Activated CD4-positive, alpha-beta T cell treated with anti-CD3 and anti-CD28 coated beads, Interleukin-2, amount 10 ng/mL, durations not matched to agents 7 days and 5 days (primary cell): ENCODE measurements around the gene ASCC3. TPM values are rescaled to one million over a fixed set of nuclear protein-coding genes. Genes with fewer than 3 reads are reported as not detected.
"Not testable (repeated sequence)": the region's sequence is repeated elsewhere in the genome, so short reads cannot be mapped to it uniquely, and the experiment has no call there.

Experiments used
- CTCF ChIA-PET: fragments of 350-600 bp; sonication (Branson Sonifier 250); formaldehyde crosslinking; loops from one replicate; lab custom pipeline; 2021; ENCODE audit warnings: antibody characterized with exemption; lab: Charles Lee
- POLR2A ChIA-PET: fragments of 350-600 bp; sonication (Branson Sonifier 250); formaldehyde crosslinking; loops from one replicate; lab custom pipeline; 2021; ENCODE audit warnings: antibody characterized with exemption; lab: Charles Lee
- DNase-seq: peaks from one replicate; pipeline ENCODE4 v3.0.0-alpha.2; 2020
- H3K27ac Mint-ChIP-seq: one replicate; pipeline ENCODE4 v1.8.0; 2021; ENCODE audit warnings: mild to moderate bottlenecking, moderate library complexity, mixed read lengths
- H3K27me3 Mint-ChIP-seq: one replicate; pipeline ENCODE4 v1.8.0; 2021; ENCODE audit warnings: mixed read lengths
- H3K36me3 Mint-ChIP-seq: one replicate; pipeline ENCODE4 v1.8.0; 2021; ENCODE audit warnings: low read depth, mixed read lengths
- H3K4me1 Mint-ChIP-seq: one replicate; pipeline ENCODE4 v1.8.0; 2021; ENCODE audit warnings: mixed read lengths
- H3K4me3 Mint-ChIP-seq: one replicate; pipeline ENCODE4 v1.8.0; 2021; ENCODE audit warnings: mild to moderate bottlenecking, moderate library complexity, mixed read lengths
- H3K9me3 Mint-ChIP-seq: one replicate; pipeline ENCODE4 v1.8.0; 2021; ENCODE audit warnings: mixed read lengths
- total RNA-seq, 2 experiments: library from RNA; stranded (reverse); gene quantifications; one replicate each; pipeline ENCODE4 v1.2.3, GENCODE V29; 2021

The ASCC3 gene
- total RNA-seq, 2 experiments from 2014 or later = 54.3 to 55.3 TPM

DNA sequence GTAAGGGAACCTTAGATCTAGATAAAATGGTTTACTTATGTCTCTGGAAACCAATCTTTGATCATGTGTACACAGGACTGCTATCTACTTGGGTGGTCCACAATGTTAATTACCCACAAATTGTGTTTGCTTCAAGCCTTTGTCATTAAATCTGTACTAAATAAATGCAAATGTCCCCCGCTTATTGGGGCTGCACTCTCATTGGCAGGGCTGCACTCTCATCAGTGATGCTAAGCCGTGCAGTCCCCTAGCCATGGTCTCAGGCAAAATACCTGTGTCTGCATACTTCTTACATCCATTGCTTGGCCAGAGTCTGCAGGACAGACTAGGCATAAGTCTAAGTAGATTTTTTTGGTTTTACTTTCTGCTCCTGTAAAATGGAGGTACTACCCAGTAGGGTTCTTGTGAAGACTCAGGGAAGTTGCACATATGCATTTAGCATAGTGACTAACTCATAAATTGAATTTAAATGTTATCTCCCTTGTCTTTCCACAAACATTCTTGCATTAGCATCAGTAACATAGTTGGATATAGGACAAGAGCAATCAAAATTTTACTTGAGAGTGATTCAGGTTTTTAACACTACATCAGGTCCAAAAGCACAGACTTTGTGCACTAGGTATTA is 117.4 kb downstream of the ASCC3 start:
- CTCF ChIA-PET = no interaction called here
- peaks cover 5% of the 10 kb centered on the region for H3K4me1 Mint-ChIP-seq
- H3K36me3 Mint-ChIP-seq = peaks cover 73% of the 10 kb centered on the region
- no peaks in the 10 kb centered on the region for H3K27me3 Mint-ChIP-seq
- peaks cover 30% of the 10 kb centered on the region for H3K9me3 Mint-ChIP-seq
- POLR2A ChIA-PET = no interaction called here
- DNase-seq = no peak
- H3K27ac Mint-ChIP-seq = no peak overlapping the region
- no peak overlapping the region for H3K4me3 Mint-ChIP-seq

DNA sequence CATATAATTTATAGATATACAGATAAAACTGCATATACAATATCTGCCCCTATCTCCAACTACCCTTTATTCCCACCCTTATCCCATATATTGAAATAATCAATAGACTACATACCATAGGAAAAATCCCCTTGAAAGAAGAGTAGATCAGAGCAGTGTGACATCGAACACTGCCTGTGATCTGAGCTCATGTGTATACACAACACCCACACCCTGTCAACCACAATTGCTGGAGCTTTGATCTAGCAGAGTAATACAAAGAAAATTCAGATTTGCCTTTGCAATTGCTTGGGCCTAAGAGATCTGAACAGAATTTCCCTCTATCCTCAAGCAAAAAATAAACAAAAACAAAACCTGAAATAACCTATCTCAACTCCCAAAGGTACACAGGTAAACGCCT is 119.3 kb downstream of the ASCC3 start:
- H3K9me3 Mint-ChIP-seq = peaks cover 35% of the 10 kb centered on the region
- H3K27ac Mint-ChIP-seq = no peak overlapping the region
- H3K27me3 Mint-ChIP-seq = no peaks in the 10 kb centered on the region
- DNase-seq = no peak
- peaks cover 79% of the 10 kb centered on the region for H3K36me3 Mint-ChIP-seq
- ChIA-PET POLR2A (no interaction called here), CTCF (no interaction called here)
- H3K4me1 Mint-ChIP-seq = peaks cover 5% of the 10 kb centered on the region
- no peak overlapping the region for H3K4me3 Mint-ChIP-seq

DNA sequence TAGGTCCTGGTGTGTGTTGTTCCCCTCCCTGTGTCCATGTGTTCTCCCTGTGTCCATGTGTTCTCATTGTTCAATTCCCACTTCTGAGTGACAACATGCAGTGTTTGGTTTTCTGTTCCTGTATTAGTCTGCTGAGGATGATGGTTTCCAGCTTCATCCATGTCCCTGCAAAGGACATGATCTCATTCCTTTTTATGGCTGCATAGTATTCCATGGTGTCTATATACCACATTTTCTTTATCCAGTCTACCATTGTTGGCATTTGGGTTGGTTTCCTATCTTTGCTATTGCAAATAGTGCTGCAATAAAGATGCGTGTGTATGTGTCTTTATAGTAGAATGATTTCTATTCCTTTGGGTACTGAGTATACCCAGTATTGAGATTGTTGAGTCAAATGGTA is 122.7 kb downstream of the ASCC3 start:
- H3K4me1 Mint-ChIP-seq, H3K27ac Mint-ChIP-seq, CTCF ChIA-PET, H3K27me3 Mint-ChIP-seq, POLR2A ChIA-PET, H3K4me3 Mint-ChIP-seq, DNase-seq: not testable (repeated sequence)
- Mint-ChIP-seq H3K36me3 (peaks cover 59% of the 10 kb centered on the region), H3K9me3 (peaks cover 12% of the 10 kb centered on the region)

DNA sequence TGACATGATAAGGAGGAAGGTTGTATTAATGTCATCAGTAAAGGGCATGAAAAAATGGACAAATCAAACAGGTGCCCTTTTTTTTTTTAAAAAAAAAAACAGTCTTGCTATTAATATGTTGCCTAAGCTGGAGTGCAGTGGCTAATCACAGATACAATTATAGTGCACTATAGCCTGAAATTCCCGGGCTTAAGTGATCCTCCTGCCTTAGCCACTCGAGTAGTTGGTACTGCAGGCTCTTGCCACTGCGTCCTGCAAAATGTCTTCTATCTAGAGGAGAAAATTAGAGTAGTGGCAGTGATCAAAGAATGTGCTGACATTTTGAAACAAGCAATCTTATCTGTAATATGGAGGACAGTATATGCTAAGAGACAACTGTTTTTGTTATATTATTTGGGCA is 127.7 kb downstream of the ASCC3 start:
- Mint-ChIP-seq H3K27me3 (no peaks in the 10 kb centered on the region), H3K9me3 (peaks cover 1% of the 10 kb centered on the region), H3K27ac (no peak overlapping the region), H3K4me1 (no peaks in the 10 kb centered on the region), H3K36me3 (peaks cover 18% of the 10 kb centered on the region), H3K4me3 (no peak overlapping the region)
- POLR2A ChIA-PET = no interaction called here
- CTCF ChIA-PET = interaction anchor here (0.7 kb wide), 1 partner anchor 36 kb away, joined by 3 read pairs; no protein-coding TSS in a partner anchor
- DNase-seq = no peak

DNA sequence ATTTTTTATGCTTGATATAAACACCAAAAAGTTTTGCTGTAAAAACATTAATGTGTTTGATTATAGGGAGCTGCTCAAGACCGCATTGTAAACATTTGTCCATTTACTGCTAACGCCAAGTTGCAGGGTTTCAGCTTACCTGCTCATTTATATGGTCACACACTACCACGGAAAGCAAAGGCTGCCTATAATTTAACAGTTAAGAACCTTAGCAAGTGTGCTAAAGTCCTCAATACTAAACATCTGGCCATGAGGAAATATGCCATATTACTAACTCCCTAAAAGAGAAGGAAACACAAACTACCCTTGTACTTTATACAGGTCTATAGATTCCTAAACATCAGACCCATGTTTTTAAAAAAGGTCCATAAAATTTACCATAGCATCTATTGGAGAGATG is 129.5 kb downstream of the ASCC3 start:
- ChIA-PET POLR2A (no interaction called here), CTCF (no interaction called here)
- peaks cover 18% of the 10 kb centered on the region for H3K36me3 Mint-ChIP-seq
- no peak for DNase-seq
- no peak overlapping the region for H3K4me3 Mint-ChIP-seq
- H3K27ac Mint-ChIP-seq = no peak overlapping the region
- no peaks in the 10 kb centered on the region for H3K27me3 Mint-ChIP-seq
- H3K4me1 Mint-ChIP-seq = no peaks in the 10 kb centered on the region
- H3K9me3 Mint-ChIP-seq = no peaks in the 10 kb centered on the region

DNA sequence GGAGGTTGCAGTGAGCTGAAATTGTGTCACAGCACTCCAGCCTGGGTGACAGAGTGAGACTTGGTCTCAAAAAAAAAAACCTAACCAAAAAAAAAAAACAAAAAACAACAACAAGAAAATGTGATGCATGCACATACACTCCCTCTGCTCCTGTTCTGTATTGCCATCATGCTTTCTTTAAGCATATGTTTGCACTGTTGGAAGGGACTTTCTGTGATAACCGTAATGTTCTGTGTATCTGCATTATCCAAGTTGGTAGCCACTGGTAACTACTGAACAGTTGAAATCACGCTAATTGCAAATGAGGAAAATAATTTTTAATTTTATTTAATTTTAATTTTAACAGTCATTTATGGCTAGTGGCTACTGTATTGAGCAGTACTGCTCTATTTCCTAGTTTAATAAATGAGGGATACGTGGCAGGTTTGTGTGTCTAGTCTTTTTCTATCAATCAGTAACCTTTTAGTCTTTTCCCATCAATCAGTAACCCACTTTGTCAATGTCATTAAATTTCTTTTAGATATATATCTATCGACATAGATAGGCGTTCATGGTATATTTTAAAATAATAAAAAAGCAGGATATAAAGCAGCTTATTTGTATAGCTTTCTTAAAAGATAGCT is 135.6 kb downstream of the ASCC3 start:
- no peak for DNase-seq
- Mint-ChIP-seq H3K27me3 (no peaks in the 10 kb centered on the region), H3K27ac (no peak overlapping the region), H3K9me3 (peaks cover 17% of the 10 kb centered on the region), H3K4me1 (no peaks in the 10 kb centered on the region), H3K4me3 (no peak overlapping the region), H3K36me3 (peaks cover 31% of the 10 kb centered on the region)
- ChIA-PET CTCF (no interaction called here), POLR2A (no interaction called here)

DNA sequence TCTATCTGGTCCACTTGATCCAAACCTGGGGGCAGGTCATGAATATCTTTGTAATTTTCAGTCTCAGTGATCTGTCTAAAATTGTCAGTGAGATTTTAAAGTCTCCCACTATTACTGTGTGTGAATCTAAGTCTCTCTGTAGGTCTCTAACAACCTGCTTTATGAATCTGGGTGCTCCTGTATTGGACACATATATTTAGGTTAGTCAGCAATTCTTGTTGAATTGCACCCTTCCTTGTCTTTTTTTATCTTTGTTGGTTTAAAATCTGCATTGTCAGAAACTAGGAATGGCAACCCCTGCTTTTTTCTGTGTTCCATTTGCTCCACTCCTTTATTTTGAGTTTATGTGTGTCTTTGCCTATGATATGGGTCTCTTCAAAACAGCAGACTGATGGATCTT is 140.7 kb downstream of the ASCC3 start:
- ChIA-PET CTCF (no interaction called here), POLR2A (no interaction called here)
- no peak overlapping the region for H3K27ac Mint-ChIP-seq
- H3K36me3 Mint-ChIP-seq = peaks cover 30% of the 10 kb centered on the region
- no peak overlapping the region for H3K4me3 Mint-ChIP-seq
- DNase-seq = no peak
- peaks cover 26% of the 10 kb centered on the region for H3K9me3 Mint-ChIP-seq
- H3K4me1 Mint-ChIP-seq = peaks cover 2% of the 10 kb centered on the region
- H3K27me3 Mint-ChIP-seq = no peaks in the 10 kb centered on the region

DNA sequence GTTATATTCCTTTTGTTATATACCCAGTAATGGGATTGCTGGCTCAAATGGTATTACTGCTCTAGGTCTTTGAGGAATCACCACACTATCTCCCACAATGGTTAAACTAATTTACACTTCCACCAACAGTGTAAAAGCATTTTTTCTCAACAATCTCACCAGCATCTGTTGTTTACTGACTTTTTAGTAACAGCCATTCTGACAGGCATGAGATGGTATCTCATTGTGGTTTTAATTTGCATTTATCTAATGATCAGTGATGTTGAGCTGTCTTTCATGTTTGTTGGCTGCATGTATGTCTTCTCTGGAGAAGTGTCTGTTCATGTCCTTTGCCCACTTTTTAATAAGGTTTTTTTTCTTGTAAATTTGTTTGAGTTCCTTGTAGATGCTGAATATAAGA is 143.4 kb downstream of the ASCC3 start:
- H3K4me3 Mint-ChIP-seq, POLR2A ChIA-PET, H3K27ac Mint-ChIP-seq, H3K4me1 Mint-ChIP-seq, H3K27me3 Mint-ChIP-seq, CTCF ChIA-PET, DNase-seq: not testable (repeated sequence)
- Mint-ChIP-seq H3K9me3 (peaks cover 22% of the 10 kb centered on the region), H3K36me3 (peaks cover 23% of the 10 kb centered on the region)

DNA sequence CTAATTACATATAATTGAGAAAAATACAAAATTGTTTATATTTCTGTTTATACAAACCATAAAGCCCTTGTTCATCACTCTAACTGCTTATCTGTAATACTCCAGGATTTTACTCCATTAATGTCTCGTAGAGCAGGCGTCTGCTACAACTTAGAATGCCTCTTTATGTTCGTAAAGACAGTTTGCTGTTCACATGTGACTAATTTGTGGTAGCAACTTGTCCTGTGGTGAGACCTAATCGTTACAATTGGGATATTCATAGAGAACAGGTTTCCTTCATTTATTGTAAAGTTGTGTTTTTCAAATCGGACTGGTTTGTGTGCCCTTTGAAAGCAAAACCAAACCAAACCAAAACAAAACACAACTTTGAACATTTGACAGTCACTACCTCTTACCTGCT is 149.7 kb downstream of the ASCC3 start:
- H3K9me3 Mint-ChIP-seq = no peaks in the 10 kb centered on the region
- no peaks in the 10 kb centered on the region for H3K27me3 Mint-ChIP-seq
- no peak overlapping the region for H3K4me3 Mint-ChIP-seq

DNA sequence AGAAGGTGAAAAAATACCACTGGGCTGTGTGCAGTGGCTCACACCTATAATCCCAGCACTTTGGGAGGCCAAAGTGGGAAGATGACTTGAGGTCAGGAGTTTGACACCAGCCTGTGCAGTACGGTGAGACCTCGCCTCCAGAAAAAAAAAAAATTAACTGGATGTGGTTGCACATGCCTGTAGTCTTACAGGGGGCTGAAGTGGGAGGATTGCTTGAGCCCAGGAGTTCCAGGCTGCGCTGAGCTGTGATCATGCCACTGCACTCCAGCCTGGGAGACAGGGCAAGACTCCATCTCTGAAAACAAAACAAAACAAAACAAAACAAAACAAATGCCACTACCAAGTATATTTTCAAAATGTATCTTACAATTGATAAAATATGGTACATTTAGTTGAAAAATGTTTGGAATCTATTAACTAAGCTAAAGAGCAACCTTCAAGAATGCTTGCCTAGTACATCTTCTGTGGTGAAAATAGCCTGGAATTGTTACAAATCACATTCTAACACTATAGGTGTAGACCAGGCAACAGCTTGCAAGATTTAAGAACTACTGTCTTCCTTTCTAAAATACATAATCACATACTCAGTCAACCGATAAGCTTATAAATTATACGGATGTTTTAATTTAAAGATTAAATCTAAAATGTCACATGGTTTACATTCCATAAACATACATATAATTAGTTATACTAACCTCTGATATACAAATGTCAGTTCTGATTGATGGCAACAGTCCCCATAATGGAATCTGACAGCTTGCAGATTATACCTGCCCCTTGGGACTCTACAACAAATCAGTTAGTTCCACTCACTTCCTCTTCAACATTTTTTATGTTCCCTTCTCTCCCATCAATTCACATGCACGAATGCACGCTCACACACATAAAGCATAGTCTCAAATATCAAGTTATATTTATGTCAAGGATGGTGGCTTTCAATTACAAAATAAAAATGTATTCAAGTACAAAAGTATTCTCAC is 150.8 kb downstream of the ASCC3 start:
- Mint-ChIP-seq H3K27me3 (no peaks in the 10 kb centered on the region), H3K36me3 (peaks cover 4% of the 10 kb centered on the region), H3K4me3 (no peak overlapping the region), H3K9me3 (no peaks in the 10 kb centered on the region), H3K4me1 (no peaks in the 10 kb centered on the region), H3K27ac (no peak overlapping the region)
- no peak for DNase-seq
- ChIA-PET CTCF (interaction anchor here (0.6 kb wide), 1 partner anchor 27 kb away, joined by 6 read pairs; no protein-coding TSS in a partner anchor), POLR2A (no interaction called here)

More for the DNA sequence above, 149.7 kb downstream of the ASCC3 start:
- ChIA-PET CTCF (no interaction called here), POLR2A (no interaction called here)
- Mint-ChIP-seq H3K4me1 (no peaks in the 10 kb centered on the region), H3K27ac (no peak overlapping the region), H3K36me3 (peaks cover 4% of the 10 kb centered on the region)
- DNase-seq = no peak

DNA sequence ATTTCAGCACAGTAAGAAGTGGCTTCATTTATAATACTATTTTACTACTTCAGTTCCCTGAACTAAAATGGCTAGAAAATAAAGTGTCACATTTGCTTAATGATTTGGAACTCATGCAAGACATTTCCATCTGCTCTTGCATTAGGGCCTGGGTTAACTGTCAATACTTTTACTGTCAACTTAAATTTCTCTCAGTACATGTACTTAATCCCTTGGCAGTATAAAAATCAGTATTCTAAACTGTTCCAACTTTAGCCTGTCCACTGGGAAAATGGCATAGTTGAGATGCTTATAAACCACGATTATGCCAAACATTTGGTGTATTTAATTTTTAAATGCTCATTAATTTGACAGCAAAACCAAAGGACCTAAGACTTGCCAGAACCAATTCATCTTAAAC is 154.5 kb downstream of the ASCC3 start:
- H3K27ac Mint-ChIP-seq = no peak overlapping the region
- no peaks in the 10 kb centered on the region for H3K27me3 Mint-ChIP-seq
- no peak for DNase-seq
- ChIA-PET CTCF (no interaction called here), POLR2A (no interaction called here)
- peaks cover 12% of the 10 kb centered on the region for H3K36me3 Mint-ChIP-seq
- no peaks in the 10 kb centered on the region for H3K4me1 Mint-ChIP-seq
- no peak overlapping the region for H3K4me3 Mint-ChIP-seq
- H3K9me3 Mint-ChIP-seq = no peaks in the 10 kb centered on the region

DNA sequence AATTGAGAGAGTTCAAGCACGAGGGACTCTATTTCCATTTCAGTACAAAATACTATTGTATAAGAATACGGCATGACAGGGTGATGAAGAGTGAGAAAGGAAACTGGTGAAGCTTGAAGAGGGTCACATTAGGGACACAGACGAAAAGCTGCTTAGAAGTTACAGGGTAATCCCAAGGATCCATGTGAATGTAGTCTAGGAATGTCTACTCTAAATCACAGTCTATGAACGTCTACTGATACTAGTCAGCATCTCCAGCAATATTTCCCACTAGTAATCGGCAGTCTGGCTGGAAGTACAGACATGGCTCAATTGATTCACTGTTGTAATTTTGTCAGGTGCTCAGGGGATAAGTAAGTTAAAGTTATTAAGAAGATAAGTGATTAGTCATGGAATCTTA is 156.4 kb downstream of the ASCC3 start:
- ChIA-PET POLR2A (no interaction called here), CTCF (no interaction called here)
- Mint-ChIP-seq H3K27me3 (no peaks in the 10 kb centered on the region), H3K4me3 (no peak overlapping the region), H3K27ac (no peak overlapping the region), H3K4me1 (peaks cover 10% of the 10 kb centered on the region), H3K9me3 (no peaks in the 10 kb centered on the region), H3K36me3 (peaks cover 13% of the 10 kb centered on the region)
- no peak for DNase-seq

DNA sequence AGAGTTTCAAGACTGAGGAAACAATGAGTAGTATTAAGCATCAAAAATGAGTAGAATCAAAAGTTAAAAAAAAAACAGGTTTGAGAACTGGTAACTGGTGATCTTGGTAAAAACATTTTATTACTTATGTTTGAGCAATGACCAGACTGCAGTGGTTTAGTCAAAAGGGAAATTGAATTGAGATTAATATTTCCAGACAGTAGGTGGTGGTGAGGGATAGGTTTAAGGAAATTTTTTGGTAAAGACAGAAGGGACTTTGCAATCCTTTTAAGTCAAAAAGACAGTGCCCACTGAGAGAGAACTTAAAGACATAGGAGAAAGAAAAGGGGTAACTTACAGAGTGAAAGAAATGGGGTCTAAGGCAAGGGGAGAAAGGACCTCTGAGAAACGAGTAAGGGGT is 156.9 kb downstream of the ASCC3 start:
- H3K4me1 Mint-ChIP-seq = peaks cover 10% of the 10 kb centered on the region
- POLR2A ChIA-PET = no interaction called here
- H3K36me3 Mint-ChIP-seq = peaks cover 13% of the 10 kb centered on the region
- no peak for DNase-seq
- no peak overlapping the region for H3K27ac Mint-ChIP-seq
- no peak overlapping the region for H3K4me3 Mint-ChIP-seq
- H3K27me3 Mint-ChIP-seq = no peaks in the 10 kb centered on the region
- H3K9me3 Mint-ChIP-seq = no peaks in the 10 kb centered on the region
- CTCF ChIA-PET = no interaction called here
